ENCODE measurements around the gene FCHSD2. TPM values are rescaled to one million over a fixed set of nuclear protein-coding genes. Genes with fewer than 3 reads are reported as not detected.
"Not testable (repeated sequence)": the region's sequence is repeated elsewhere in the genome, so short reads cannot be mapped to it uniquely, and the experiment has no call there.

FCHSD2 gene
- total RNA-seq, 1 experiment from 2014 or later = 4.1 TPM

DNA sequence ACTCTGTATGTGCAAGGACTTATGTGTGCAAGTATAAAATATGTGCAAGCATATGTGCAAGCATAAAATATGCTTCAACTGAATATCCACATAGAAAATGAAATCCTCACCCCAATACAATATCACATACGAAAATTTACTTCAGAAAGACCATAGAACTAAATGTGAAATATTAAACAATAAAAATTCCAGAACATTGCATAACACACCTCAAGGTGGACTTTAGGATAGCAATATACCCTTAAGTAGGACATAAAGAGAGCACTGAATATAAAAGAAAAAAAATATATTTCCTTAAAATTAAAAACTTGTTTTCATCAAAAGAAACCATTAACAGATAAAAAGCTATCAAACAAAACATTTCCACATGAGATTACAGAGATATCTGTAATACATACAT lies 67.8 kb downstream of the FCHSD2 start:
- no peak for DNase-seq (ENCODE audit: extremely low read depth, low read depth)

DNA sequence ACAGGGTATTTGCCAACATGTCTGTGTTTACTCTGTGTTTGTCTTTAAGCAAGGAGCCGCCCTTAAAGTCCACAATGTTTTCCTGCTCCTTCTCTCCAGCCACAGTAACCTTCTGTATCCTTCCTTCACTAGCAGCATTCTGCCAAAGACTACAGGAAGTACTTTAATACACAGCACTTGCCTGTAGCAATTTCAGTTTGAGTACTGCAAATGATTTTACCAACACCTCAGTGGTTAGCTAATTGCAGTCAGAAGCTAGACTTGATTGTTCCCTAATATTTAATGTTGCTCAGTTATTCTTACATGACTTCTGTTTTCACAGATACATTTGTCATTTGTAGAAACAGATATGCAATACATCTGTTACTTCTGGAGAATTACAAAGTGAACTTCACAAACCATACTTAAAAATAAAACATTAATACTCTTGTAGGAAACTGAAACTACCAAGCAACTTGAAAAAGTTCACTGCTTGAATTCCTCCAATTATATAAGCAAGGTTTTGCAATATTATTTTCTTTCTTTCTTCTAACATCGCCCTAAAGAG lies 69.1 kb downstream of the FCHSD2 start:
- peak; percentile 61 for DNase-seq (ENCODE audit: extremely low read depth, low read depth)

DNA sequence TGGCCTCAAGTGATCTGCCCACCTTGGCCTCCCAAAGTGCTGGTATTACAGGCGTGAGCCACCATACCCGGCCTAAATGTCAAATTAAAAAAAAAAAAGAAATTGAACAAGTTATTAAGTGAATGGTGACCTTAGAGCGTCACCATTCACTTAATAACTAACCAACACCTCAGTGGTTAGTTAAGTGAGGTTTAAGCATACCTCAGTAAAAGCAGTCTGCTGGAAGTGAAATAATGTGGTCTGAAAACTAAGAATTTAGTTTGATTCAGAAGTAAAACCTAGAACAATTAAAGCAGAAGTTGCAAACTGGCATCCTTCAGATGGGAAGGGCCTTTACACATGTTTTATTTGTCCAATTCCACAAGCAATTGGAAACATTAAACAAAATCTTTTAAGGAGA lies 71.5 kb downstream of the FCHSD2 start:
- no peak for DNase-seq (ENCODE audit: extremely low read depth, low read depth)

DNA sequence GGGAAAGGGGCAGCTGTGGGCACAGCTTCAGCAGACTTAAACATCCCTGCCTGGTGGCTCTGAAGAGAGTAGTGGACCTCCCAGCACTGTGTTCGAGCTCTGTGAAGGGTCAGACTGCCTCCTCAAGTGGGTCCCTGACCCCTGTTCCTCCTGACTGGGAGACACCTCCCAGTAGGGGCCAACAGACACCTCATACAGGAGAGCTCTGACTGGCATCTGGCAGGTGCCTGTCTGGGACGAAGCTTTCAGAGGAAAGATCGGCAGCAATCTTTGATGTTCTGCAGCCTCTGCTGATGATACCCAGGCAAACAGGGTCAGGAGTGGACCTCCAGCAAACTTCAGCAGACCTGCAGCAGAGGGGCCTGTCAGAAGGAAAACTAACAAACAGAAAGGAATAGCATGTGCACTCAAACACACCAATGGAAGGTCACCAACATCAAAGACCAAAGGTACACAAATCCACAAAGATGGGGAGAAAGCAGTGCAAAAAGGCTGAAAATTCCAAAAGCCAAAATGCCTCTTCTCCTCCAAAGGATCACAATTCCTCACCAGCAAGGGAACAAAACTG lies 80.2 kb downstream of the FCHSD2 start:
- not testable (repeated sequence) for DNase-seq (ENCODE audit: extremely low read depth, low read depth)

DNA sequence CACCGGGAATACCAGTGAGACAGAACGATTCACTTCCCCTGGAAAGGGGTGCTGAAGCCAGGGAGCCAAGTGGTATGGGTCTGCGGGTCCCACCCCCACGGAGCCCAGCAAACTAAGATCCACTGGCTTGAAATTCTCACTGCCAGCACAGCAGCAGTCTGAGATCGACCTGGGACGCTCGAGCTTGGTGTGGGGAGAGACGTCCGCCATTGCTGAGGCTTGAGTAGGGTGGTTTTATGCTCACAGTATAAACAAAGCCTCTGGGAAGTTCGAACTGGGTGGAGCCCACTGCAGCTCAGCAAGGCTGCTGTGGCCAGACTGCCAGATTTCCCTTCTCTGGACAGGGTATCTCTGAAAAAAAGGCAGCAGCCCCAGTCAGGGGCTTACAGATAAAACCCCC lies 80.7 kb downstream of the FCHSD2 start:
- DNase-seq (ENCODE audit: extremely low read depth, low read depth) = not testable (repeated sequence)

DNA sequence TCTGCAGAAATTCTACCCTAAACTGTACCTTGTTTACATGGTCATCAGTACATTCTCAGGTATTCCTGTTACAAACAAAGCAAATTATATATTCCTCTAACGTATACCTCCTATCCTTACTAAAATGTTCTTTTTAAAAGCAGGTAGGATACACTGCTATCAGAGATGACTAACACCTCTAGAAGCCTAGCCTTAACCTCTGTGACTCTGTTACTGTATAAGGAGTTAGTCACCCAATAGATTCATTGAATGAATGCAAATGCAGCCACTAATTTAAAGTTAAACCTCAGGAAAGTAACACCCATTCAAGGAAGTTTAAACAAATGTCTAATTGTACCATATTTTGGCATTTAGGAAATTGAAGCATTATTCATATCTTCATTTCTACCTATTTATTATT lies 82.2 kb downstream of the FCHSD2 start:
- no peak for DNase-seq (ENCODE audit: extremely low read depth, low read depth)

DNA sequence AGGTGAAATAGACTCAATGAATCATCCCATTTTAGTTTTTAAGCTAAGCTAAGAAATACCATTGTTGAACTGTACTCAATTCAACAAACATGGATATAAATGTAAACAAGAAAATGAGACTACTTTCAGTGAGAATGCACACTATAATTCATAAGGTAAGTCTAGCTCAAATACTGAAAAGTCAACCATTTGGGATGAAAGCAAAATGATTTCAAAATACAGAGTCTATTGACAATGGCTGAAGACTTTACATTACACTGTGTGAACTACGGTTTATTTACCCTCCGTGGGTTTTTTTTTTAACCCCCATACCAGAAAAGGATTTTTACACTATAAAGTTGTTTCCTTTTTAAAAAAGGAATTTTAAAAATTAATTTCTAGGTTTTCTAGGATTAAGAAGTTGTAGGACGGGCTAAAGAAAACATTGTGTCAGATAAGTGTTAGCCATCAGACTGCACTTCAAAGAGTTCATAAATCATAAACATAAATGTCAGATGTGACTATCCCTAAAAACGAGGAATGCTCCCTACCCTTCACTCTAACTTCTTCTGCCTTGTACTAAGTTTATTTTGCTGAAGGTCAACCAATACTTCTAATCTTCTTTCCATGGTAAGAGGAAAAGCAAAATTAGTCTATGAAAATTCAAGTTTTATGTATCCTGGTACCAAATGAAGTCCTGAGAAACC lies 83.0 kb downstream of the FCHSD2 start:
- no peak for DNase-seq (ENCODE audit: extremely low read depth, low read depth)

DNA sequence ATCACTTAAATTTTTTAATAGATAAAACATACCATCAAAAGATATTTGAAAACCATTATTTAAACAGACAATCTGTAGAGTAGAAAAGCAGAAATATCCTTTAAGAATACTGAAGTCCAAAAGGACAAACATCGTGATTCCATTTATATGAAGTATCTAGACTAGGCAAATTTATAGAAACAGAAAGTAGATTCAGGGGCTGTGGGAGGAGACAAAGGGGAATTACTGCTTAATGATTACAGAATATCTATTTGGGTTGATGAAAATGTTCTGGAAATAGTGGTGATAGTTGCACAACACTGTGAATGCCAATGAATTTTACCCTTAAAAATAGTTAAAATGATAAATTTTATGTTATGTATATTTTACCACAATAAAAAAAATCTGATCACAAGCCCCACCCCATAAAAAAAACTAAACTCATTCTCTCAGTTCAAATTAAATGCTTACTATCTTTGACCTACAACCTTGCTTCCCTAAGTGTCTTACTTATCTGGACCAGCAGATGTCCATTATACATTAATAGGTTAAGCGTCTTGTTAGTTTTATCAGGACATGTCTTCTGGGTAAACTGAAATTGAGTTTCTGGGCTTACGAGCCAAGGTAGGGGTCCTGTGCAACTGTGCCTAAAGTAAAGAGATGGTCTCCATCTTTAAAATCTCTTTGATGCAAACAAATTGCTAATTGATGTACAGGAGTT lies 86.3 kb downstream of the FCHSD2 start:
- DNase-seq (ENCODE audit: extremely low read depth, low read depth) = no peak

DNA sequence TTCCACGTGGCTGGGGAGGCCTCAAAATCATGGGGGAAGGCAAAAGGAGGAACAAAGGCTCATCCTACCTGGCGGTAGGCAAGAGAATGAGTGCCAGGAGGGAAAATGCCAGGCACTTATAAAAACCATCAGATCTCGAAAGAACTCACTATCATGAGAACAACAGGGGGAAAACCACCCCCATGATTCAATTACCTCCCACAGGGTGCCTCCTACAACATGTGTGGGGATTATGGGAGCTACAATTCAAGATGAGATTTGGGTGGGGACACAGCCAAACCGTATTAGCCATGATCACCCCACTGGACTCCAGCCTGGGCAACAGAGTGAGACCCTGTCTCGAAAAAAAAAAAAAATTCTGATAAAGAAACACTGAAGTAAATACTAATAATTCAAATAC lies 87.1 kb downstream of the FCHSD2 start:
- no peak for DNase-seq (ENCODE audit: extremely low read depth, low read depth)

DNA sequence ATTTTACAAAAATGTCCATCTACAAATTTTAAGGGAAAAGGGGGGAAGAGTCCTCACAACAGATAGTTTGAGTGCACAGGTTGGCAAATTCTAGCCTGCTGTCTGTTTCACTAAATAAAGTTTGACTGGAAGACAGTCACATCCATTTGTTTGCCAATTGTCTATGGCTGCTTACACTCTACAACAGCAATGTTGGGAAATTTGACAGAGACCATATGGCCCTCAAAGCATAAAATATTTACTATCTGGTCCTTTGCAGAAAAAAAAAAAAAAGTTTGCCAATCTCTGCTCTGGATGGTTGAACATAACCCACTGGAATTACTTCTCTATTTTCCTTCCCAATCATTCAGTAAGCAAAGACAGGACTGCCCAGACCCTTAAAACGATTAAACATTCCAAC lies 88.2 kb downstream of the FCHSD2 start:
- no peak for DNase-seq (ENCODE audit: extremely low read depth, low read depth)

DNA sequence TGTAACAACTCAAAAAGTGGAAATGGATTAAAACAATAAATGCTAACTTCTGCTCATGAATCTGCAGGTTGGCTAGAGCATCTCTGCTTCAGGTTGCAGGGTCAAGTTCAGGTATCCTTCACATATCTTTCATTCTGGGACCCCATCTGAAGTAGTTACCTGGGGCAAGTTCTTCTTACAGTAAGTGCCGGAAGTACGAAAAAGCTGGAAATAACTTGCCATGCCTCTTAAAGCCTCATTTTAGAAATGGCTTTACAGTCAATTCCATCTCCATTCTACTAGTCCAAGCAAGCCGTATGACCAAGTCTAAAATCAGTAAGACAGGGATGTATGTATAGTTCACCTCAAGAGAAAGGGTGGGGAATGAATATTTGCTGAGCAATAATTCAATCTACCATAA lies 93.7 kb downstream of the FCHSD2 start:
- DNase-seq (ENCODE audit: extremely low read depth, low read depth) = no peak

DNA sequence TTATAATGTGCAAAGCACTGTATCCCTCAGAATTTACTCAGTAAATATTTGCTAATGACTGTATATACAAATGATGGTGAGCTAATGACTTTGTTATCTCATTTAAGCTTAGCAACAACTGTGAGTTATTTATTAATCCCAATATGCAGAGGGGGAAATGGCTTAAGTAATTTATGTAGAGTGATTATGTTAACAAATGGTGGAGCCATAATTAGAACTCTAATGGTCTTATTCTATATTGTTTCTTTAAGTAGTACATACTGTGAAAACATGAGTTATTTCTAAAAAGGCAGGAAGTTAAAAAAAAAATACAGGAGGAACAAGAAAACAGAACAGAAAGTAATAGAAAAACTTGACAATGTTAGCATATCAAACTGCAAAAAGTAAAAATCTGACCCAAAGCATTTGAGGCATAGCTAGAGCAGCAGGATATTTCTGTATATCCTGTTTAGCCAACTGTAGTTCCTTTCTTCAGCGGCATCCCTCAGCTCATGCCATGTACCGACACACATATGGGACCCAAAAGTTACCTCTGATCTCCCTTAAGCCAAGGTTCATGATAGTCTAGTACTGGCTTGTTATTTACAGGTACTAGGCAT lies 94.2 kb downstream of the FCHSD2 start:
- DNase-seq (ENCODE audit: extremely low read depth, low read depth) = no peak

DNA sequence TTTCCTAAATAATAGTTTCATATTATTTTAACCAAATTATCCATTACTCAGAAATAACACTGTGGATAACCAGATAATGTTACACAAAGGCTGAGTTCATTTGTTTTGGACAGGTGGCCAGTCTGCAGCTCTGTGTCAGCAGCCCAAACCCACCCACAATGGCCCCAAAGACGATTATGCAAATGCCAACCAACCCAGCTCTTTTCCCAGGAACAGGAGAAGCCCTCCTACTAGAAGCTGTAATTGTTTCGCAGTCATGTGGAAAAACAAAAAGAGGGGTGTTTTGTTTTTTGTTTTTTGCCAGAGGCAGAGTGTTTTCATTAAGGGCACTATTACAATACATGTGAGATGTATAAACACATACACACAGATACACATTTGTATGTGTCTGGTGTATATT lies 102.1 kb downstream of the FCHSD2 start:
- DNase-seq (ENCODE audit: extremely low read depth, low read depth) = no peak

DNA sequence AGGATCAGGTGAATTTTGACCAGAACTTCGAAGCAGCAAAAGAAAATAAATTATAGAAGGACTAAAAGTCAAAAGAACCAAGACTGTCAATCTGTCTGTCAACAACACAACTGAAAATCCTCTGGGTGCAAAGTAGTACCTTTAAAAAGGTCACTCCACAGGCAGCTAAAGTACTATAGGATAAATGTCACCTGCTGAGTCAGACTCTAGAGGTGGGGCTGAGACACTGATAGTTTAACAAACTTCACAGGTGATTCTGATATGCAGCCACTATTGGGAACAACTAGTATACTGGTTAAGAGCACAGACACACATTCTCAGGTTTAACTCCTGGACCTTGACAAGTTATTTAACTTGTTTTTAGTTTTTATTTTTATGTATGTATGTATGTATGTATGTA lies 107.3 kb downstream of the FCHSD2 start:
- DNase-seq (ENCODE audit: extremely low read depth, low read depth) = no peak

DNA sequence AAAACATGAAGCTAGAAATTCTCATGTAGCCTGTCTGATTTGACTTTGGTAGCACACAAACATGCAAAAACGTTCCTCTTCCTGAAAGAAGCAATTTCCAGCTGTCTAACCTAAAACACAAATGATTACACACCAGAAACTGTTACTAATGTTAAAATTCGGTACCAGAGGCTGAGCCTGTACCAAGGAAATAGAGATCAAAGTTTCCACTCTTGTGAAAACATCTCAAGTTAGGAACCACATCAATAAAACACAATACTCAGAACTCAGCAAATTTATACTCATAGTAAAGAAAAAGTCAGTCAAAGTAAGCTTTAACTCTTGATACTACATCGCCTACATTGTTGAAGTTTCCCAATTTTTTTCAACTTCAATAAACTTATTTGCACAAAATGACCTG lies 107.8 kb downstream of the FCHSD2 start:
- no peak for DNase-seq (ENCODE audit: extremely low read depth, low read depth)

DNA sequence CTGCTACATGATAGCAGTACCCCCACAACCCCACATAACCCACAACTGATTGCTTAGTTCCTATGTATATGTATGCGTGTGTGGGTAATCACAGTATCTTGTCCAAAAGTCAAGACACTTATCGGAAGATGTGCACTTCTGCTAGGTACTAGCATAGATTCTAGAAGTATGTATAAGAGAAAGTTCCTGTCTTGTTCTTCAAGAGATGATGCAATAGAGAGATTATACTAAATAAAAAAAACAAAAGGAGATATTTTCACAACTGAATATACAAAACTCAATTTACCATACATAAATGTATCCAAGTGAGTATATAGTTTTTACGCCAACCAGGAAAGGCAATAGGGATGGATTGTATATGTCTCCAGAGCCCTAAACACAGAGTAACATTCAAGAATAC lies 112.0 kb downstream of the FCHSD2 start:
- no peak for DNase-seq (ENCODE audit: extremely low read depth, low read depth)

DNA sequence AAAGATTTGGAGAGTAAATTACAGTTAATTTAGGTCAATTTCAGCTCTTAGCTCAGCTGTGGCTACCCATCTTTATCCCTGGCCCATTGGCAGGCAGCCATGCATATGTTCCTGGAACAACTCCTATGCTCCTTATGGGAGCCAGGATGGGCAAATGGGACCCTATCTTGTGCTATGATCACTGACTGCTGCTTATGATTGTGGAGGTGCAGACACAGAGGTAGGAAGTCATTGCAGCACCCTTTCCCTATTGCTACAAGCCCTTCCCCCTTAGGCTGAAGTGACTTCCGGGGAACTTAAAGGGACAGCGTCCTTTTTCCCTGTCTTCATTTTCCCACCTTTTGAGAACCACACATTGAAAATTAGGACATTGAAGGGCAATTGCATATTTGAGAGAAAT lies 112.7 kb downstream of the FCHSD2 start:
- DNase-seq (ENCODE audit: extremely low read depth, low read depth) = no peak

DNA sequence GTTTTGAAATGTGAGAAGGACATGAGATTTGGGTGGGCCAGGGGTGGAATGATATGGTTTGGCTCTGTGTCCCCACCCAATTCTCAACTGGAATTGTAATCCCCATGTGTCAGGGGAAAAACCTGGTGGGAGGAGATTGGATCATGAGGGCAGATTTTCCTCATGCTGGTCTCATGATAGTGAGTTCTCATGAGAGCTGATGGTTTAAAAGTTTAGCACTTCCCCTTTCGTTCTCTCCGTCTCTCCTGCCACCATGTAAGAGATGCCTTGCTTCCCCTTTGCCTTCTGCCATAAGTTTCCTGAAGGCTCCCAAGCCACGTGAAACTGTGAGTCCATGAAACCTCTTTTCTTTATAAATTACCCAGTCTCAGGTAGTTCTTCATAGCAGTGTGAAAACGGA lies 113.5 kb downstream of the FCHSD2 start:
- DNase-seq (ENCODE audit: extremely low read depth, low read depth) = no peak

DNA sequence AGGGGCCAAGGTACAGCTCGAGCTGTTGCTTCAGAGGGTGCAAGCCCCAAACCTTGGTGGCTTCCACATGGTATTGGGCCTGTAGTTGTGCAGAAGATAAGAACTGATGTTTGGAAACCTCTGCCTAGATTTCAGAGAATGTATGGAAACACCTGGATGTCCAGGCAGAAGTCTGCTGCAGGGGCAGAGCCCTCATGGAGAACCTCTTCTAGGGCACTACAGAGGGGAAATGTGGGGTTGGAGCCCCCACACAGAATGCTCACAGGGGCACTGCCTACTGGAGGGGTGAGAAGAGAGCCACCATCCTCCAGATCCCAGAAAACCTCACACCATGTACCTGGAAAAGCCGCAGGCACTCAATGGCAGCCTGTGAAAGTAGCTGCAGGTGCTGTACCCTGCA lies 114.3 kb downstream of the FCHSD2 start:
- DNase-seq (ENCODE audit: extremely low read depth, low read depth) = not testable (repeated sequence)

DNA sequence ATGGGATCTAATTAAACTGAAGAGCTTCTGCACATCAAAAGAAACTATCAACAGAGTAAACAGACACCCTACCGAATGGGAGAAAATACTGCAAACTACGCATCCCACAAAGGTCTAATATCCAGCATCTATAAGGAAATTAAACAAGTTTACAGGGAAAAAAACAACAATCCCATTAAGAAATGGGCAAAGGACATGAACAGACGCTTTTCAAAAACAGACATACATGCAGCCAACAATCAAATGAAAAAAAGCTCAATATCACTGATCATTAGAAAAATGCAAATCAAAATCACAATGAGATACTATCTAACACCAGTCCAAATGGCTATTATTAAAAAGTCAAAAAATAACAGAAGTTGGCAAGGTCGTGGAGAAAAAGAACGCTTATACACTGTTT lies 117.5 kb downstream of the FCHSD2 start:
- DNase-seq (ENCODE audit: extremely low read depth, low read depth) = no peak

DNA sequence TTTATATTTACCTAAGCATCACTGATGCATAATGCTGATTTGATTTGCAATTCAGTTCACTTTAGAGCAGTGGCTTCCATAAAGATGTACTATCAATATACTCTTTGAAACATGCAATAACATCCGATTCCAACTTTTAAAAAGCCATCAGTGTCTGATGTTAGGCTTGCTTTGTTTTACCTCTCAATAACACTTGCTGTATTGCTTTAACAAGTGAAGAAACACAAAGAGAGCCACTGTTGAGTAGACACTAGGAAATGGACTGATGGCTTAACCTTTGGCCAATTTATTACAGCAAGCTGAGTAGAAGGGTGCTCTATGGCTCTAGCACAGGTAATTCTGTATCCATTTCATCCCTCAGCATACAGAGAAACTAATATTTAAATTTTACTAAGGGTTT lies 122.1 kb downstream of the FCHSD2 start:
- no peak for DNase-seq (ENCODE audit: extremely low read depth, low read depth)

DNA sequence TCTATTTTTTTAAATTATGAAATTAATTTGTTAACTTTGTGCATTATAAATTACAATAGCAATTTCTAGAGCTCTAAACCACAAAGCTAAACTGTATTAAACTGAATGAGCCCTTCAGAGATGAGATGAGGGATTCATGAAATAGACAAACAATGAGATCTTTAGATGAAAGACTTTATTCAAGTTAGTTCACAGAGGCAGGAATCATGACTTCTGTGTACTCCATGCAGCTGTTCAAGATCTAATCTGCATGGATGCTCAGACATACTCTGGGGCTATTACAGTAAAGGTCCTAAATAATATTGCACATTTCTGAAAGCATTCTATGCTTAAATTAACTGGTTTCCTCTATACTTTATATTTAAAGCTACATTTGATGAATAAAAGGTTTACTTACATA lies 122.7 kb downstream of the FCHSD2 start:
- no peak for DNase-seq (ENCODE audit: extremely low read depth, low read depth)
